Stimulated activated CD8-positive, alpha-beta memory T cell treated with anti-CD3 and anti-CD28 coated beads, Interleukin-12 subunit alpha, Interleukin-12 subunit beta, amount 100 ng/mL, for 1 hour (primary cell): ENCODE data around the gene TRIP10.

ENCODE experiments used
- DNase-seq: peaks from one replicate; pipeline ENCODE4 v3.0.0-alpha.2; 2020; ENCODE audit warnings: low read depth

TRIP10 gene

GRCh38 chr19:6728346-6728745 is 11.1 kb upstream of the TRIP10 start:
- no peak for DNase-seq

GRCh38 chr19:6729573-6730152 is 9.8 kb upstream of the TRIP10 start:
- no peak for DNase-seq

GRCh38 chr19:6730153-6730804 is 9.2 kb upstream of the TRIP10 start:
- no peak for DNase-seq

GRCh38 chr19:6730941-6731670 is 8.4 kb upstream of the TRIP10 start:
- DNase-seq: no peak

GRCh38 chr19:6731822-6732221 is 7.7 kb upstream of the TRIP10 start:
- DNase-seq: no peak

- DNase-seq: no peak
Measured at GRCh38 chr19:6732803-6733337, 6.6 kb upstream of the TRIP10 start.

- no peak for DNase-seq
Measured at GRCh38 chr19:6733338-6734095, 6.0 kb upstream of the TRIP10 start.

- no peak for DNase-seq
Measured at GRCh38 chr19:6734096-6734696, 5.3 kb upstream of the TRIP10 start.

GRCh38 chr19:6735181-6735911 is 4.1 kb upstream of the TRIP10 start:
- DNase-seq: no peak

GRCh38 chr19:6736169-6736916 is 3.1 kb upstream of the TRIP10 start:
- DNase-seq: no peak

- DNase-seq: no peak
Measured at GRCh38 chr19:6736917-6737283, 2.6 kb upstream of the TRIP10 start.

- DNase-seq: peak; percentile 99
Measured at GRCh38 chr19:6737284-6737872, 2.1 kb upstream of the TRIP10 start, which contains the start of gene GPR108. GPR108 (minus strand) TSS chr19:6737580; CDS start chr19:6737576, 4 bp downstream.

- DNase-seq: peak; percentile 55
Measured at GRCh38 chr19:6737873-6738786, 1.4 kb upstream of the TRIP10 start.

GRCh38 chr19:6738787-6739389 is 592 bp upstream of the TRIP10 start:
- DNase-seq: no peak

GRCh38 chr19:6739883-6740588 is 556 bp downstream of the TRIP10 start:
- DNase-seq: no peak

- DNase-seq: no peak
Measured at GRCh38 chr19:6740589-6741343, 1.3 kb downstream of the TRIP10 start.

- DNase-seq: no peak
Measured at GRCh38 chr19:6743066-6743465, 3.6 kb downstream of the TRIP10 start.
